PC-9 (cell line): Measurements from ENCODE around the gene PMPCA. TPM values are rescaled to one million over a fixed set of nuclear protein-coding genes. Genes with fewer than 3 reads are reported as not detected.

Source experiments
- BruUV-seq: library from RNA; stranded (reverse); fragments of 400-500 nt; replicated peaks from 2 replicates; lab custom pipeline; 2021; lab: Mats Ljungman, UMichigan
- CTCF ChIA-PET: fragments of 300-600 bp; sonication (Branson Sonifier 250); formaldehyde crosslinking; loops from one replicate; lab custom pipeline; 2022; ENCODE audit warnings: antibody characterized with exemption; lab: Charles Lee
- POLR2A ChIA-PET: fragments of 300-600 bp; sonication (Branson Sonifier 250); formaldehyde crosslinking; loops from one replicate; lab custom pipeline; 2022; ENCODE audit warnings: antibody characterized with exemption; ENCODE audit not compliant: unreplicated experiment; lab: Charles Lee
- DNase-seq, 2 experiments: peaks; one replicate each; pipeline versions ENCODE4 v3.0.0 to v3.0.0-alpha.2; 2015 to 2022; ENCODE audit warnings: mixed read lengths in 1 of 2
- H2AFZ ChIP-seq: fragments of 200-600 bp; sonication (generic); 2 replicates; pipeline ENCODE4 v1.8.1; 2017; ENCODE audit warnings: antibody characterized with exemption
- H3F3A ChIP-seq: fragments of 200-600 bp; sonication (generic); 2 replicates; pipeline ENCODE4 v1.8.1; 2017; ENCODE audit warnings: antibody characterized with exemption, mild to moderate bottlenecking, low read depth; ENCODE audit not compliant: insufficient read depth
- H3K27ac ChIP-seq: fragments of 200-600 bp; sonication (generic); 2 replicates; pipeline ENCODE4 v1.6.1; 2016; ENCODE audit warnings: mixed run types
- H3K27me3 ChIP-seq: fragments of 200-600 bp; sonication (generic); 2 replicates; pipeline ENCODE4 v1.6.1; 2016; ENCODE audit warnings: low read depth, mixed run types; ENCODE audit not compliant: insufficient read depth
- H3K36me3 ChIP-seq: fragments of 200-600 bp; sonication (generic); 2 replicates; pipeline ENCODE4 v1.6.1; 2016; ENCODE audit warnings: low read depth, mixed run types
- H3K4me1 ChIP-seq: fragments of 200-600 bp; sonication (generic); replicated peaks from 2 replicates; pipeline ENCODE4 v1.6.1; 2016; ENCODE audit warnings: mixed run types; ENCODE audit not compliant: insufficient read depth
- H3K4me2 ChIP-seq: fragments of 200-600 bp; sonication (generic); 2 replicates; pipeline ENCODE4 v1.6.1; 2017; ENCODE audit warnings: mixed run types
- H3K4me3 ChIP-seq: fragments of 200-600 bp; sonication (generic); 2 replicates; pipeline ENCODE4 v1.6.1; 2016; ENCODE audit warnings: mixed run types
- H3K79me2 ChIP-seq: fragments of 200-600 bp; sonication (generic); 2 replicates; pipeline ENCODE4 v1.6.1; 2017; ENCODE audit warnings: low read depth, mixed run types
- H3K9me2 ChIP-seq: fragments of 200-600 bp; sonication (generic); 2 replicates; pipeline ENCODE4 v1.8.1; 2017; ENCODE audit warnings: mild to moderate bottlenecking; ENCODE audit not compliant: insufficient read depth
- H3K9me3 ChIP-seq: fragments of 200-600 bp; sonication (generic); 2 replicates; pipeline ENCODE4 v1.8.1; 2016; ENCODE audit warnings: low read depth; ENCODE audit not compliant: insufficient read depth
- H4K20me1 ChIP-seq: fragments of 200-600 bp; sonication (generic); 2 replicates; pipeline ENCODE4 v1.8.1; 2017; ENCODE audit not compliant: insufficient read depth
- EZH2 ChIP-seq: fragments of 200-600 bp; sonication (generic); IDR thresholded peaks from 2 replicates; pipeline ENCODE4 v1.8.0; 2017; ENCODE audit warnings: antibody characterized with exemption, low read depth
- intact Hi-C: fragments of 100-400 bp; cut with micrococcal nuclease; formaldehyde crosslinking; loops from one replicate; pipeline ENCODE4 v1.10.0; 2022; ENCODE audit not compliant: unreplicated experiment
- total RNA-seq: library from RNA; stranded (reverse); gene quantifications from 2 replicates; pipeline ENCODE4 v1.2.3, GENCODE V29; 2021
- TF ChIP-seq, protein P1 (sequence below): fragments of 200-600 bp; sonication (generic); conservative IDR thresholded peaks from 2 replicates; pipeline ENCODE4 v1.6.1; 2017; ENCODE audit warnings: mixed run types, antibody characterized with exemption, mild to moderate bottlenecking, moderate library complexity

PMPCA gene
- total RNA-seq, 1 experiment from 2014 or later = 78.1 TPM

DNA sequence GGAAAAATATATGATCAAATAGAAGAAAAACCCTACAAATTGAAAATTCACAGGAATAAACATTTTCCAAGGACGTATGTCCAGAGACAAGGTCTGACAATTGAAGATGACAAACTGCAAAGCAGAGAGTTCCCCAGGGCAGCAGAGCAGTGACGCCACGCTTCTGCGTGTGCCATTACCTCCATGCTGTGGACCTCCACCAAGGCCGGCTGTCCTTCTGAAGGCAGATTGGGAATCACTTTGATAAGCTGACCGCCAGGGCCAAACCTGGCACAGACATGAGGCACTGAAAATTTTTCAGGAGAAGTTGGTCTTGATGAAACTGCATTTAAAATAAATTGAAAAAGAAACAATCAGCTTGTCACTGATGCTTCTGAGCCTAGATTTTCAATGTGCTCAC, 53.8 kb downstream of the PMPCA start:
- H2AFZ ChIP-seq = no peak overlapping the region
- H3K27me3 ChIP-seq = no peaks in the 10 kb centered on the region
- H3K4me1 ChIP-seq = no peaks in the 10 kb centered on the region
- H4K20me1 ChIP-seq = peaks cover 45% of the 10 kb centered on the region
- H3K36me3 ChIP-seq = peaks cover 30% of the 10 kb centered on the region
- H3K79me2 ChIP-seq = no peaks in the 10 kb centered on the region
- no TSS peak for BruUV-seq
- no peaks in the 10 kb centered on the region for H3K9me2 ChIP-seq
- H3K9me3 ChIP-seq = no peaks in the 10 kb centered on the region
- no peak overlapping the region for H3K4me3 ChIP-seq
- ChIA-PET POLR2A (no interaction called here), CTCF (no interaction called here)
- H3K4me2 ChIP-seq = no peak overlapping the region
- no peak for DNase-seq
- no peak overlapping the region for H3K27ac ChIP-seq
- H3F3A ChIP-seq = peaks cover 8% of the 10 kb centered on the region
- intact Hi-C loops = no loop called here
- TF ChIP-seq EZH2 = no peak
- TF ChIP-seq, protein P1, sequence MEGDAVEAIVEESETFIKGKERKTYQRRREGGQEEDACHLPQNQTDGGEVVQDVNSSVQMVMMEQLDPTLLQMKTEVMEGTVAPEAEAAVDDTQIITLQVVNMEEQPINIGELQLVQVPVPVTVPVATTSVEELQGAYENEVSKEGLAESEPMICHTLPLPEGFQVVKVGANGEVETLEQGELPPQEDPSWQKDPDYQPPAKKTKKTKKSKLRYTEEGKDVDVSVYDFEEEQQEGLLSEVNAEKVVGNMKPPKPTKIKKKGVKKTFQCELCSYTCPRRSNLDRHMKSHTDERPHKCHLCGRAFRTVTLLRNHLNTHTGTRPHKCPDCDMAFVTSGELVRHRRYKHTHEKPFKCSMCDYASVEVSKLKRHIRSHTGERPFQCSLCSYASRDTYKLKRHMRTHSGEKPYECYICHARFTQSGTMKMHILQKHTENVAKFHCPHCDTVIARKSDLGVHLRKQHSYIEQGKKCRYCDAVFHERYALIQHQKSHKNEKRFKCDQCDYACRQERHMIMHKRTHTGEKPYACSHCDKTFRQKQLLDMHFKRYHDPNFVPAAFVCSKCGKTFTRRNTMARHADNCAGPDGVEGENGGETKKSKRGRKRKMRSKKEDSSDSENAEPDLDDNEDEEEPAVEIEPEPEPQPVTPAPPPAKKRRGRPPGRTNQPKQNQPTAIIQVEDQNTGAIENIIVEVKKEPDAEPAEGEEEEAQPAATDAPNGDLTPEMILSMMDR = no peak

DNA sequence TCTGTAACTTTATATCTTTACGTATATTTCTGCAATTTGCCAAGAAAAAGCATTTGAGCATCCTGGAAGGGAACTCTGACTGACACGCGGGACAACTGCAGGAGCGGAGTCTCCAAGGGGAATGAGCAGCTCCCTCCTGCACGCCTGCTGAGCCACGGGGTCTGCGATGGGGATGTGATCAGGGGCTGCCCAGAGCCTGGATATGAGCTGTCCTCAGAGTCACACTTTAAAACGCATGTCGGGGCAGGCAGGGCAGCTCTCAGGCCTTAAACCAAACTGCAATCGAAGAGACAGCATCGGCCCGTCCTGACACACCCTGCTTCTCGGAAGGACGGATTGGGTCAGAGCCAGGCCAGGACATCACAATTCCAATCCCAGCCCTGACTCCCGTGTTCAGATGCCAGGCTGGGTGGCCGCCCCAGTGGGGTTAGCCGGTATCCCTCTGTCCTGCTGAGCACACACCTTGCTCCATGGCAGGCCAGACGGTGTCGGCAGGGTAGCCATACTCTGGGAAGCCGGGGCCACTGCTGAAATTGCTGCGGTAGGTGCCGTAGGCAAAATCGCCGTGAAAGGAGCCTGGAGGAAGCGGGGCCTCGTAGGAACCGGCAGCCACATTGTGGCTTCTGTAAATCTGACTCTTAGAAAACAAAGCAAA, 55.2 kb downstream of the PMPCA start:
- Histone ChIP-seq H3K36me3 (peaks cover 29% of the 10 kb centered on the region), H3K9me3 (no peaks in the 10 kb centered on the region), H3K79me2 (0 out of 2 replicates have a peak, but pooled peaks cover 7% of the 10 kb centered on the region), H3K4me1 (no peaks in the 10 kb centered on the region), H4K20me1 (peaks cover 58% of the 10 kb centered on the region), H2AFZ (no peak overlapping the region), H3K27ac (no peak overlapping the region), H3K4me2 (no peak overlapping the region), H3K27me3 (no peaks in the 10 kb centered on the region), H3K4me3 (no peak overlapping the region), H3F3A (no peaks in the 10 kb centered on the region), H3K9me2 (no peaks in the 10 kb centered on the region)
- POLR2A ChIA-PET = no interaction called here
- CTCF ChIA-PET = no interaction called here
- no peak for TF ChIP-seq EZH2
- TF ChIP-seq, protein P1 = no peak
- intact Hi-C loops = no loop called here
- no peak for DNase-seq
- BruUV-seq = no TSS peak

DNA sequence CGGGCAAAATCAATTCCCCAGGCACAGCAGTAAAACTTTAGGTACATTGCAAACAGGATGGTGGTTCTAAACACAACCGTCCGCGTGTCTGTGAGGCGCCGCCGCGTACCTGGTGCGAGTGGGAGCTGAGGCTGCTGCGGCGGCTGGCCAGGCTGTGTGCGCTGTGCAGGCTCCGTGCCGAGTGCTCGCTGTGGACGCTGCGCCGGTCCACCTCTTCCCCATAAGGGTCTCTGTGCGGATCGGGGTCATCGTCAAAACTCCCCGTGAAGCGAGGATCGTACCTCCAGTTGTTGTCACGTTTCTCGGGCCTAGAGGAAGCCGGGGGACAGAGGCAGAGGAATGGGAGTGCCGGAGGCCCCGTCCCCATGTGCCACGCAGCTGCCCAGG, 55.7 kb downstream of the PMPCA start:
- H3K79me2 ChIP-seq = 0 out of 2 replicates have a peak, but pooled peaks cover 8% of the 10 kb centered on the region
- no peaks in the 10 kb centered on the region for H3F3A ChIP-seq
- H3K9me2 ChIP-seq = no peaks in the 10 kb centered on the region
- H3K27me3 ChIP-seq = no peaks in the 10 kb centered on the region
- POLR2A ChIA-PET = no interaction called here
- intact Hi-C loops = no loop called here
- no TSS peak for BruUV-seq
- H4K20me1 ChIP-seq = peaks cover 62% of the 10 kb centered on the region
- H3K36me3 ChIP-seq = peaks cover 24% of the 10 kb centered on the region
- H3K9me3 ChIP-seq = no peaks in the 10 kb centered on the region
- H2AFZ ChIP-seq = no peak overlapping the region
- H3K4me1 ChIP-seq = no peaks in the 10 kb centered on the region
- no peak overlapping the region for H3K4me3 ChIP-seq
- no peak overlapping the region for H3K27ac ChIP-seq
- no peak for TF ChIP-seq EZH2
- TF ChIP-seq, protein P1 = no peak
- no peak overlapping the region for H3K4me2 ChIP-seq
- no peak for DNase-seq
- CTCF ChIA-PET = no interaction called here
